ENCODE results near the gene TLCD3A.
"Not testable (repeated sequence)": the region's sequence is repeated elsewhere in the genome, so short reads cannot be mapped to it uniquely, and the experiment has no call there.

TLCD3A gene

GRCh38 chr17:740240-741017, 8.0 kb downstream of the TLCD3A start:
- Histone ChIP-seq H3K9ac (ENCODE audit: low read length) (no peak overlapping the region), H3K27me3 (ENCODE audit: control insufficient read depth, insufficient read depth, low read length) (no peaks in the 10 kb centered on the region), H3K4me1 (ENCODE audit: control insufficient read depth, low read depth, low read length) (no peaks in the 10 kb centered on the region), H3K9me3 (ENCODE audit: control insufficient read depth, low read depth, low read length) (no peaks in the 10 kb centered on the region), H3K4me3 (ENCODE audit: low read length) (no peak overlapping the region), H3K27ac (ENCODE audit: low read length) (no peak overlapping the region), H3K36me3 (ENCODE audit: control insufficient read depth, low read depth, low read length) (peaks cover 51% of the 10 kb centered on the region)

GRCh38 chr17:742147-742793, 9.9 kb downstream of the TLCD3A start:
- H3K27ac ChIP-seq (ENCODE audit: low read length): no peak overlapping the region
- peaks cover 68% of the 10 kb centered on the region for H3K36me3 ChIP-seq (ENCODE audit: control insufficient read depth, low read depth, low read length)

GRCh38 chr17:743139-743538, 10.7 kb downstream of the TLCD3A start:
- Histone ChIP-seq H3K36me3 (ENCODE audit: control insufficient read depth, low read depth, low read length) (peaks cover 74% of the 10 kb centered on the region), H3K4me1 (ENCODE audit: control insufficient read depth, low read depth, low read length) (no peaks in the 10 kb centered on the region), H3K4me3 (ENCODE audit: low read length) (no peak overlapping the region), H3K27ac (ENCODE audit: low read length) (no peak overlapping the region), H3K27me3 (ENCODE audit: control insufficient read depth, insufficient read depth, low read length) (no peaks in the 10 kb centered on the region), H3K9ac (ENCODE audit: low read length) (no peak overlapping the region), H3K9me3 (ENCODE audit: control insufficient read depth, low read depth, low read length) (no peaks in the 10 kb centered on the region)

More at GRCh38 chr17:742147-742793, 9.9 kb downstream of the TLCD3A start:
- Histone ChIP-seq H3K4me3 (ENCODE audit: low read length) (no peak overlapping the region), H3K9ac (ENCODE audit: low read length) (no peak overlapping the region), H3K27me3 (ENCODE audit: control insufficient read depth, insufficient read depth, low read length) (no peaks in the 10 kb centered on the region), H3K4me1 (ENCODE audit: control insufficient read depth, low read depth, low read length) (no peaks in the 10 kb centered on the region), H3K9me3 (ENCODE audit: control insufficient read depth, low read depth, low read length) (no peaks in the 10 kb centered on the region)

GRCh38 chr17:744937-745336, 12.5 kb downstream of the TLCD3A start:
- H3K27ac ChIP-seq (ENCODE audit: low read length): no peak overlapping the region
- H3K27me3 ChIP-seq (ENCODE audit: control insufficient read depth, insufficient read depth, low read length): no peaks in the 10 kb centered on the region
- no peaks in the 10 kb centered on the region for H3K4me1 ChIP-seq (ENCODE audit: control insufficient read depth, low read depth, low read length)
- no peaks in the 10 kb centered on the region for H3K9me3 ChIP-seq (ENCODE audit: control insufficient read depth, low read depth, low read length)
- peaks cover 71% of the 10 kb centered on the region for H3K36me3 ChIP-seq (ENCODE audit: control insufficient read depth, low read depth, low read length)
- no peak overlapping the region for H3K4me3 ChIP-seq (ENCODE audit: low read length)
- H3K9ac ChIP-seq (ENCODE audit: low read length): no peak overlapping the region

GRCh38 chr17:745406-745805, 13.0 kb downstream of the TLCD3A start:
- Histone ChIP-seq H3K36me3 (ENCODE audit: control insufficient read depth, low read depth, low read length) (peaks cover 67% of the 10 kb centered on the region), H3K4me1 (ENCODE audit: control insufficient read depth, low read depth, low read length) (no peaks in the 10 kb centered on the region), H3K27me3 (ENCODE audit: control insufficient read depth, insufficient read depth, low read length) (no peaks in the 10 kb centered on the region), H3K9ac (ENCODE audit: low read length) (no peak overlapping the region), H3K4me3 (ENCODE audit: low read length) (no peak overlapping the region), H3K27ac (ENCODE audit: low read length) (no peak overlapping the region), H3K9me3 (ENCODE audit: control insufficient read depth, low read depth, low read length) (no peaks in the 10 kb centered on the region)

GRCh38 chr17:746181-746580, 13.8 kb downstream of the TLCD3A start:
- Histone ChIP-seq H3K27ac (ENCODE audit: low read length) (no peak overlapping the region), H3K9me3 (ENCODE audit: control insufficient read depth, low read depth, low read length) (no peaks in the 10 kb centered on the region), H3K36me3 (ENCODE audit: control insufficient read depth, low read depth, low read length) (peaks cover 61% of the 10 kb centered on the region), H3K27me3 (ENCODE audit: control insufficient read depth, insufficient read depth, low read length) (no peaks in the 10 kb centered on the region), H3K4me3 (ENCODE audit: low read length) (no peak overlapping the region), H3K4me1 (ENCODE audit: control insufficient read depth, low read depth, low read length) (no peaks in the 10 kb centered on the region), H3K9ac (ENCODE audit: low read length) (no peak overlapping the region)

GRCh38 chr17:746783-747629, 14.6 kb downstream of the TLCD3A start:
- H3K9me3 ChIP-seq (ENCODE audit: control insufficient read depth, low read depth, low read length): no peaks in the 10 kb centered on the region
- no peaks in the 10 kb centered on the region for H3K4me1 ChIP-seq (ENCODE audit: control insufficient read depth, low read depth, low read length)
- no peaks in the 10 kb centered on the region for H3K27me3 ChIP-seq (ENCODE audit: control insufficient read depth, insufficient read depth, low read length)
- no peak overlapping the region for H3K4me3 ChIP-seq (ENCODE audit: low read length)
- no peak overlapping the region for H3K27ac ChIP-seq (ENCODE audit: low read length)
- no peak overlapping the region for H3K9ac ChIP-seq (ENCODE audit: low read length)
- peaks cover 53% of the 10 kb centered on the region for H3K36me3 ChIP-seq (ENCODE audit: control insufficient read depth, low read depth, low read length)

GRCh38 chr17:748604-749003, 16.2 kb downstream of the TLCD3A start:
- not testable (repeated sequence) for H3K9ac ChIP-seq (ENCODE audit: low read length); H3K27ac ChIP-seq (ENCODE audit: low read length); H3K27me3 ChIP-seq (ENCODE audit: control insufficient read depth, insufficient read depth, low read length); H3K4me1 ChIP-seq (ENCODE audit: control insufficient read depth, low read depth, low read length); H3K9me3 ChIP-seq (ENCODE audit: control insufficient read depth, low read depth, low read length); H3K4me3 ChIP-seq (ENCODE audit: low read length)
- H3K36me3 ChIP-seq (ENCODE audit: control insufficient read depth, low read depth, low read length): peaks cover 42% of the 10 kb centered on the region

- H3K36me3 ChIP-seq (ENCODE audit: control insufficient read depth, low read depth, low read length): peaks cover 36% of the 10 kb centered on the region
- H3K9ac ChIP-seq (ENCODE audit: low read length); H3K27me3 ChIP-seq (ENCODE audit: control insufficient read depth, insufficient read depth, low read length); H3K4me3 ChIP-seq (ENCODE audit: low read length); H3K27ac ChIP-seq (ENCODE audit: low read length); H3K9me3 ChIP-seq (ENCODE audit: control insufficient read depth, low read depth, low read length); H3K4me1 ChIP-seq (ENCODE audit: control insufficient read depth, low read depth, low read length): not testable (repeated sequence)
These were observed 17.0 kb downstream of the TLCD3A start for GRCh38 chr17:749359-749758.

- Histone ChIP-seq H3K27ac (ENCODE audit: low read length) (no peak overlapping the region), H3K9ac (ENCODE audit: low read length) (no peak overlapping the region)
These were observed 18.1 kb downstream of the TLCD3A start for GRCh38 chr17:750431-751037.

GRCh38 chr17:751269-752001, 19.0 kb downstream of the TLCD3A start:
- H3K27me3 ChIP-seq (ENCODE audit: control insufficient read depth, insufficient read depth, low read length): no peaks in the 10 kb centered on the region
- no peaks in the 10 kb centered on the region for H3K9me3 ChIP-seq (ENCODE audit: control insufficient read depth, low read depth, low read length)
- H3K4me1 ChIP-seq (ENCODE audit: control insufficient read depth, low read depth, low read length): no peaks in the 10 kb centered on the region
- H3K36me3 ChIP-seq (ENCODE audit: control insufficient read depth, low read depth, low read length): peaks cover 17% of the 10 kb centered on the region
- no peak overlapping the region for H3K27ac ChIP-seq (ENCODE audit: low read length)
- peak overlapping the region; percentile 87 for H3K4me3 ChIP-seq (ENCODE audit: low read length)
- peak overlapping the region; percentile 77 for H3K9ac ChIP-seq (ENCODE audit: low read length)

More at GRCh38 chr17:750431-751037, 18.1 kb downstream of the TLCD3A start:
- no peaks in the 10 kb centered on the region for H3K4me1 ChIP-seq (ENCODE audit: control insufficient read depth, low read depth, low read length)
- H3K9me3 ChIP-seq (ENCODE audit: control insufficient read depth, low read depth, low read length): no peaks in the 10 kb centered on the region
- peak overlapping the region; percentile 87 for H3K4me3 ChIP-seq (ENCODE audit: low read length)
- no peaks in the 10 kb centered on the region for H3K27me3 ChIP-seq (ENCODE audit: control insufficient read depth, insufficient read depth, low read length)
- H3K36me3 ChIP-seq (ENCODE audit: control insufficient read depth, low read depth, low read length): peaks cover 25% of the 10 kb centered on the region

Data from iPS-18a (cell line).